ENCODE data around the gene SLC13A1. TPM values are rescaled to one million over a fixed set of nuclear protein-coding genes. Genes with fewer than 3 reads are reported as not detected.
A peak's percentile ranks its signal among the peaks of the same experiment; 100 is the strongest.

The SLC13A1 gene, protein sequence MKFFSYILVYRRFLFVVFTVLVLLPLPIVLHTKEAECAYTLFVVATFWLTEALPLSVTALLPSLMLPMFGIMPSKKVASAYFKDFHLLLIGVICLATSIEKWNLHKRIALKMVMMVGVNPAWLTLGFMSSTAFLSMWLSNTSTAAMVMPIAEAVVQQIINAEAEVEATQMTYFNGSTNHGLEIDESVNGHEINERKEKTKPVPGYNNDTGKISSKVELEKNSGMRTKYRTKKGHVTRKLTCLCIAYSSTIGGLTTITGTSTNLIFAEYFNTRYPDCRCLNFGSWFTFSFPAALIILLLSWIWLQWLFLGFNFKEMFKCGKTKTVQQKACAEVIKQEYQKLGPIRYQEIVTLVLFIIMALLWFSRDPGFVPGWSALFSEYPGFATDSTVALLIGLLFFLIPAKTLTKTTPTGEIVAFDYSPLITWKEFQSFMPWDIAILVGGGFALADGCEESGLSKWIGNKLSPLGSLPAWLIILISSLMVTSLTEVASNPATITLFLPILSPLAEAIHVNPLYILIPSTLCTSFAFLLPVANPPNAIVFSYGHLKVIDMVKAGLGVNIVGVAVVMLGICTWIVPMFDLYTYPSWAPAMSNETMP
- not detected for total RNA-seq

DNA sequence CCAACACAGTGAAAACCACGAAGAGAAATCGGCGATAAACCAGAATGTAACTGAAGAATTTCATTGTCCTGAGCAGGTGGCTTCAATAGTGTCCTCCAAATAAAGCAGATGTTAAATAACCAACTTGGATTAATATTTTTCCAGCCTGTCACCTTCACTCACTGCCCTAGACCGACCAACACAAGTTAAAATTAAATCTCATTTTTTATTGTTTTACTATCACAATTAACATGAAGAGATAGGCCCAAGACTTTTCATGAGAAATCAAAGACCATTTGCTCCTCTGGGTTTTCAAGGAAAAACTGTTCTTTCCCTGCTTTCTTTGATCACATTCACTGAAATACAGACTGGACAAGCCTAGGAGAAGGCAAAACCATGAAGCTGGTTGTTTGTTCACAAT is at the start of gene SLC13A1:
TSS of gene SLC13A1 (minus strand) at position 87 of the 400 bp plus-strand sequence. CDS start at position 64, 23 bp downstream.
- WGBS = 72% methylated on average over 4 of the region's 4 CpGs
- Histone ChIP-seq H3K4me3 (no peak within 1 kb of the TSS), H3K27ac (no peak within 1 kb of the TSS), H3K27me3 (replicated peaks; ENCODE audit: insufficient read depth) (no peaks in the 10 kb centered on the region), H3K36me3 (no peaks in the 10 kb centered on the region), H3K9me3 (no peaks in the 10 kb centered on the region), H3K4me1 (replicated peaks) (no peaks in the 10 kb centered on the region)
- no peak for DNase-seq (ENCODE audit: low spot score)
- TF ChIP-seq POLR2A (IDR thresholded peaks at IDR 0.05) (no peak), POLR2AphosphoS5 (IDR thresholded peaks at IDR 0.05) (no peak)
- TF ChIP-seq, protein P1, sequence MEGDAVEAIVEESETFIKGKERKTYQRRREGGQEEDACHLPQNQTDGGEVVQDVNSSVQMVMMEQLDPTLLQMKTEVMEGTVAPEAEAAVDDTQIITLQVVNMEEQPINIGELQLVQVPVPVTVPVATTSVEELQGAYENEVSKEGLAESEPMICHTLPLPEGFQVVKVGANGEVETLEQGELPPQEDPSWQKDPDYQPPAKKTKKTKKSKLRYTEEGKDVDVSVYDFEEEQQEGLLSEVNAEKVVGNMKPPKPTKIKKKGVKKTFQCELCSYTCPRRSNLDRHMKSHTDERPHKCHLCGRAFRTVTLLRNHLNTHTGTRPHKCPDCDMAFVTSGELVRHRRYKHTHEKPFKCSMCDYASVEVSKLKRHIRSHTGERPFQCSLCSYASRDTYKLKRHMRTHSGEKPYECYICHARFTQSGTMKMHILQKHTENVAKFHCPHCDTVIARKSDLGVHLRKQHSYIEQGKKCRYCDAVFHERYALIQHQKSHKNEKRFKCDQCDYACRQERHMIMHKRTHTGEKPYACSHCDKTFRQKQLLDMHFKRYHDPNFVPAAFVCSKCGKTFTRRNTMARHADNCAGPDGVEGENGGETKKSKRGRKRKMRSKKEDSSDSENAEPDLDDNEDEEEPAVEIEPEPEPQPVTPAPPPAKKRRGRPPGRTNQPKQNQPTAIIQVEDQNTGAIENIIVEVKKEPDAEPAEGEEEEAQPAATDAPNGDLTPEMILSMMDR (IDR thresholded peaks at IDR 0.05) = no peak
- intact Hi-C loops (cut with DNase I) = no loop called here

DNA sequence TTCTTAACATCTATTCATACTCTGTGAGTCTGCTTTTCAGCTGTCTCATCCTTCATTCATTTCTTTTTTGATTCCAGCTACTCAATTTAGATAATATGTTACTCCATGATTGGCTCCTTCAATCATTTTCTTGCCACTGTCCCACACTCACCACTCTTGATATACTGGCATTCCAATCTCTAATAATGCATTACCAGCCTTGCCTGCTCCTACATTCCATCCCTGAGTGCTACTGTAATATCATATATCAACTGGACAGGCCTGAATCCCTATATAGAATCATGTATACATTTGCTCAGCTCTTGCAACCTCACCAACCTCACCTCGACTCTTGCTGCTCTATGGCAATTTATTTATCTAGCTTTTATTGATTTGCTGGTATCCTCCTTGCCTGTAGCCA is 45.0 kb upstream of the SLC13A1 start:
- H3K4me3 ChIP-seq = no peak overlapping the region
- H3K9me3 ChIP-seq = no peaks in the 10 kb centered on the region
- 43% methylated on average over 1 of the region's 1 CpG for WGBS
- no peak overlapping the region for H3K27ac ChIP-seq
- intact Hi-C loops (cut with DNase I) = no loop called here
- H3K4me1 ChIP-seq (replicated peaks) = no peaks in the 10 kb centered on the region
- TF ChIP-seq POLR2AphosphoS5 (IDR thresholded peaks at IDR 0.05) = no peak
- TF ChIP-seq POLR2A (IDR thresholded peaks at IDR 0.05) = no peak
- TF ChIP-seq, protein P1 (IDR thresholded peaks at IDR 0.05) = no peak
- H3K36me3 ChIP-seq = no peaks in the 10 kb centered on the region
- DNase-seq (ENCODE audit: low spot score) = no peak
- no peaks in the 10 kb centered on the region for H3K27me3 ChIP-seq (replicated peaks; ENCODE audit: insufficient read depth)

DNA sequence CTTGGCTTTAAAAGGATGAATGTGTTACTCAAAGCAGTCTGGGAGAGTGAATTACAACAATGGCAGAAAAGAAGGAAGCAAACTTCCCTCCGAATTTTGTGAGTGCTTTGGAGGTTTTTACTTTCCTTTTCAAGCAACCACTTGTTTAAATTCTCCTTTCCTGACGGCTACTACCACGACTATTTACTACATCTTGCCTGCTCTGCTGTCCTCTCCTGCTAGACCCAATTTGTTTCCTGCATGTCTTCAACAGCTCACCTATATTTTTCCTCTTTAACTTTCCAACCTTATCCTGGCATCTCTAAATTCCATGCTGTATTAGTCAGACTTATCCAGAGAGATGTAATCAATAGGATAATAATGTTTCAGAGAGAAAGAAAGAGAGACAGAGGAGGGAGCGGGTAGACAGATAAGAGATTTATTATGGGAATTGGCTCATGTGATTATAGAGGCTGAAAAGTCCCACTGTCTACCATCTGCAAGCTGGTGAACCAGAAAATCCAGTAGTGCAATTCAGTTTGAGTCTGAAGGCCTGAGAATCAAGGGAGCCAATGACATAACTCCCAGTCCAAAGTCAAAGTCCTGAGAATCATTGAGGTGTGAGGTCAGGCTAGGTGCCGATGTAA is 42.8 kb upstream of the SLC13A1 start:
- WGBS = 20% methylated on average over 5 of the region's 5 CpGs
- Histone ChIP-seq H3K9me3 (no peaks in the 10 kb centered on the region), H3K4me3 (no peak overlapping the region), H3K4me1 (replicated peaks) (no peaks in the 10 kb centered on the region), H3K27ac (peak overlapping the region in 1 of 2 donors; percentile 10), H3K36me3 (no peaks in the 10 kb centered on the region), H3K27me3 (replicated peaks; ENCODE audit: insufficient read depth) (no peaks in the 10 kb centered on the region)
- DNase-seq (ENCODE audit: low spot score) = peak; percentile 9
- intact Hi-C loops (cut with DNase I) = no loop called here
- peak; percentile 9 for TF ChIP-seq POLR2AphosphoS5 (IDR thresholded peaks at IDR 0.05)
- TF ChIP-seq, protein P1 (IDR thresholded peaks at IDR 0.05) = no peak

DNA sequence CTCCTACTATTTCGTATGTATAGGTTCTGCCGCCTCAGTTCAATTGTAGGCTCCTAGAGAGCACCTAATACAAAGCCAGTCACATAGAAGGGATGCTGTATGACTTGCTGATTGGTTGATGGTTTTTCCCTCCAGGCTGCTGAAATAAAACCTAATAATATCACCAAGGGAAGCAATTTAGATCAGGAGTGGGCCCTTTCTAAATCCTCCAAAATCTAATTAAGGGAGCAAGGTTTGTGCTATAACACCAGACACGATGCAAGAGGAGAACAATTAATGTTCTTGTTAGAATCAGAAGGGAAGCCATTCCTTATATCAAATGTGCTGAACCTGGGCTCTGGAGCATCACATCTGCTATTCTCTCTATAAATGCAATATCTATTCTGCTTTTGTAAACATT is 42.0 kb upstream of the SLC13A1 start:
- no peak for DNase-seq (ENCODE audit: low spot score)
- Histone ChIP-seq H3K4me3 (no peak overlapping the region), H3K4me1 (replicated peaks) (no peaks in the 10 kb centered on the region), H3K36me3 (no peaks in the 10 kb centered on the region), H3K9me3 (no peaks in the 10 kb centered on the region), H3K27ac (peak overlapping the region in 1 of 2 donors; percentile 17), H3K27me3 (replicated peaks; ENCODE audit: insufficient read depth) (no peaks in the 10 kb centered on the region)
- TF ChIP-seq, protein P1 (IDR thresholded peaks at IDR 0.05) = no peak
- no peak for TF ChIP-seq POLR2A (IDR thresholded peaks at IDR 0.05)
- TF ChIP-seq POLR2AphosphoS5 (IDR thresholded peaks at IDR 0.05) = no peak
- intact Hi-C loops (cut with DNase I) = no loop called here
- 75% methylated on average over 3 of the region's 3 CpGs for WGBS

All from prostate gland (tissue), 2 donors.